LHCN-M2 (cell line): ENCODE results near the gene ZBTB43. TPM values are rescaled to one million over a fixed set of nuclear protein-coding genes. Genes with fewer than 3 reads are reported as not detected.

Experiments
- DNase-seq: peaks from one replicate; pipeline ENCODE4 v3.0.0-alpha.2; 2012; ENCODE audit warnings: low read depth
- total RNA-seq: library from RNA; depleted of rRNA; stranded (reverse); fragments of >200 nt; gene quantifications from 2 replicates; pipeline ENCODE4 v1.2.3, GENCODE V29; 2014

The ZBTB43 gene
- total RNA-seq, 1 experiment from 2014 or later: 12.3 TPM

DNA sequence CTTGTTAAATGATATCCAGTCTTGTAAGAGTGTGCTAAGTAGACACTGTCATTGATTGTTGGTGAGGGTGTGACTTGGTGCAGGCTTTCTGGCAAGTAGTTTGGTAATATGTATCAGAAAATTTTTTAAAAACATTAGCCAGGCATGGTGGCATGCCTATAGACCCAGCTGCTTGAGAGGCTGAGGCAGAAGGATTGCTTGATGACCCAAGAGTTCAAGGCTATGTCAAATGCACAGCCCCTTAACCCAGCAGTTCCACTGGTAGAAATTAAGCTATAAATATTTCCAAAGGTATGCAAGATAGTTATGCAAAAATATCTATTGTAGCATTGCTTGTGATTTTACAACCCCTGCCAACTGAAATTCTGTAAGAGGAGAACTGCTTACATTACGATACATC, 24.2 kb downstream of the ZBTB43 start:
- DNase-seq: no peak

DNA sequence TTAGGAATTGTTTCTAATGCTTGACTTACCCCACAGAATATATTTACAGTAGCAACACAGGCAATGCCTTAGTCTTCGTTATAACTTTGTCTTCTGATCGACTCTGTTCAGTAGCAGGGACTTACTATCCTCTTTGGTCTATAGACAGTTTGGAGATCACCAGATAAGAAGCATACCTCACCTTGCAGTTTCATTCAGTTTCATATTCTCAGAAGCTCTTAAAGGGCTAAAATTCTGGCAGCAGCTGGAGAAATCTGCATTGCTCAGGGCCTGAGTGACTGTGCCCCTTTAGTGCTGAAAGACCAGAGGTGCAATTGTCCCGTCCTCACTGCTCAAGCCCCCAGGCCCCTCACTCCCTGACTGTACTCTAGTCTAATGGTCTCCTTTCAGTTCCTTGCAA, 26.0 kb downstream of the ZBTB43 start:
- no peak for DNase-seq

DNA sequence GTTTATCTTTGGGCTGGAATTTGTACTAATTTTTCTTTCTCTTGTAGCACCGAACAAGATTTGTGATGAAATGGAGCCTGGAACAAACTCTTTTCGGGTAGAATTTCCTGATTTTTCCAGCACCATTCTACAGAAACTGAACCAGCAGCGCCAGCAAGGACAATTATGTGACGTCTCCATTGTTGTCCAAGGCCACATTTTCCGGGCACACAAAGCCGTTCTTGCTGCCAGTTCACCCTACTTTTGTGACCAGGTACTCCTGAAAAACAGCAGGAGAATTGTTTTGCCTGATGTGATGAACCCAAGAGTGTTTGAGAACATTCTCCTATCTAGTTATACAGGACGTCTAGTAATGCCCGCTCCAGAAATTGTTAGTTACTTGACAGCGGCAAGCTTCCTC, 27.6 kb downstream of the ZBTB43 start:
- DNase-seq: no peak

DNA sequence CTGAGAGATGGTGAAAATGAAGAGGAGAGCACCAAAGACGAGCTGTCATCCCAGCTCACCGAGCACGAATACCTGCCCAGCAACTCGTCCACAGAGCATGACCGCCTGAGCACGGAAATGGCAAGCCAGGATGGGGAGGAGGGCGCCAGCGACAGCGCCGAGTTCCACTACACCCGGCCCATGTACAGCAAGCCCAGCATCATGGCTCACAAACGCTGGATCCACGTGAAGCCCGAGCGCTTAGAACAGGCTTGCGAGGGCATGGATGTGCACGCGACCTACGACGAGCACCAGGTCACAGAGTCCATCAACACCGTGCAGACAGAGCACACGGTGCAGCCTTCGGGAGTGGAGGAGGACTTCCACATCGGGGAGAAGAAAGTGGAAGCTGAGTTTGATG, 28.2 kb downstream of the ZBTB43 start:
- no peak for DNase-seq

DNA sequence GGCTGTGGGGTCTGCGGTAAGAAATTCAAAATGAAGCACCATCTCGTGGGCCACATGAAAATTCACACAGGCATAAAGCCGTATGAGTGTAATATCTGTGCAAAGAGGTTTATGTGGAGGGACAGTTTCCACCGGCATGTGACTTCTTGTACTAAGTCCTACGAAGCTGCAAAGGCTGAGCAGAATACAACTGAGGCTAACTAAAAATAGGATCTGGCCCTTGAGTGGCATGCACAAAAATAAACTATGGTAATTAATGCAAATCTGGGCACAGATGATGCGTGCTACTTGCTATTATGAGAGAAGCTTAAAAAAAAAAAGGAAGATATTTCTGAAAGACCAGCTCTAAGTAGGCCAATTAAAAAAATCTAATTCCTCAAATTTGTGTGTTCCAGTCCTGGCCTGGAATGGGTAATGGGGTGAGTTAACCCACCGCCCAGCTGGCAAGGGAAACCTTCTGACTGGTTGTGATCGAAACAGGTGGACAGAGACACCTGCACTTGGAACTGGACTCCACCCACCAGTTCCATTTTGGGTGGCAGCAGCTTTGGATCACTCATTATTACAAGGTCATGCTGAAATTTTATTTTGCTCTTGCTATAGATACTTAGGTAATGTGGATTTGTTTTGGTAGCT, 29.0 kb downstream of the ZBTB43 start:
- no peak for DNase-seq

DNA sequence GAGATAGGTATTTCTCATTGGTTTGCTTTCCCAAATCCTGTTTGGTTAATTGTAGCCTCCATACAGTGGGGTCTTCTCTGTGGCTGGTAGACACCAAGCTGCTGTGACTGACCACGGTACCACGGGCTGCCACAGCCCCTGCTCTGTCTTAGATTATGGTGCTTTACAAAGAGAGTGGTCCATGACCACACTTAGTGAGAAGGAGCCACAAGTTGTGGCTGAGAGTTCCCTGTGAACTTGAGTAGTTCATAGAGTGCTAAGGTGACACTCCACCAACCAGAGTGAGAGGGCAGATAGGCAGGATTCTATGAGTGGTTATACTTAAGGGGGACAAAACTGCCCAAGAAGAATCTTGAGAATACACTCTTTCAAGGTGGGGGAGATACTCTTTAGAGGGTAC, 29.8 kb downstream of the ZBTB43 start:
- DNase-seq: no peak

DNA sequence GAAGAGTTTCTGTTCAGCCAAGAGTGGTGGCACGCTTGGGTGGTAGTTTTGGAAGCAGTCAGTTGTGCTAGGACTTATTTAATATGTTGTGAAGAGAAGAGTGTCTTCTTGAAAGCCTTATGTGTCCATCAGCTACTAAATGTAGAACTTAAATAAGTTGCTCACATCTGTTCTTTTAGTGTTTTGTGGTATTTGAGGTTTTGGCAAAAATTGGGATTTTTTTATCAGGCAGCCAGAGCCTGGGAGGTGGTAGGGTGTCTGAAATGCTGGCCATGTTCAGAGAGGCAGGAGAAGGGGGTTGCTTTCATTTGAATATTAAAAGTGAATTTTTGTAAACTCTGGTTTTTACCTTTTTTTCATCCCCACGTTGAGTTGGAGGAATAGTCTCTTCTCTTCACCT, 31.4 kb downstream of the ZBTB43 start:
- peak; percentile 56 for DNase-seq

DNA sequence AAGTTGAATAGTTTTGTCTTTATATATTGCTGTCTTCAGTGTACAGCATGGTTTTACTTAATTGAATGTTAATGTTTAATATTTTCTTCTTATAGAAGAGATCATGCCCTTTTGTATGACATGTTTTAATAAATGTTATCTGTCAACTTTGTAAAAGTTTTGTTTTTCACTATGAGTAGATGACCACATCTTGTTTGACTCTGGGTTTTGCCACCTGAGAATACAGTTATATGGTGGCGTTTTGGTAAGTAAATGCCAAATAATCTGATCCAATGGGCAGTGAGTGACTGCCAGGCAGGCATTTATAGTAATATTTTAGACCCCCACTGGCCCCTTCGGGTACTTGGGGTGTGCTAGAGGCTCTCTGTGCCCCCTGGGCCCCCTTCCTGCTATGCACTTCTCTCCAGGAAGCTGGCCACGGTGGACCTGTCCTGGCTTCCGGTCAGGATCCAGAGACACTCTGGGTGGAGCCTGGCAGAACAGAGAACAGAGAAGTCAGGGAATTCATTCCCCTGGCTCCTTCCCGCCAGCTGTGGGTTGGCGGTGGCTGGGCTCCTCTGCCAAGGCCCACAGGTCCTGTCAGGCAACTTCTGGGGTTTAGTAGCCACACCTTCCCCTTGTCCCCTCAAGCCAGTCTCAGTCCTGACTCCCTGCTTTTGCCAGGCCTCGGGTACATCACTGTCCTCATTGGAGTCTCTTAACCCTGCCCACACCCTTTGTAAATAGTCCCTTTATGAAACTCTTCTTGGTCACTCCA, 33.4 kb downstream of the ZBTB43 start:
- no peak for DNase-seq

DNA sequence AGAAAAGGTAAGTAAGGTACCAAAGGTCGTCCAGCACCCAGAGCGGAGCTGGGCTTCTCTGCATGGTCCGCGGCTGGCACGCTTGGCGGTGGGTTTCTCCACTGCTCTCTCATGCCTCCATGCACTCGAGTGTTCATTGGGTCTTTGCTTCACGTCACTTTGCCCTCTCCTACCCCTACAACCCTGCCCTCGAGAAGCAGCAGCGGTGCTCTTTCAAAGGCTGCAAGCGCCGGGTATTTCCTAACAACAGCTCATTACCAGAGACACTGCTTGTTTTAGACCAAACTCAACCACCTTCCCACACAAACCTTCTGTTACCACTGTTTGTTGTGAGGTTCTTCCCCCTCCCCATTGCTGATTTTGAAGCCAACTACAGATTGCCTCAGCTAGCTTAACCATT, 34.1 kb downstream of the ZBTB43 start:
- DNase-seq: no peak

DNA sequence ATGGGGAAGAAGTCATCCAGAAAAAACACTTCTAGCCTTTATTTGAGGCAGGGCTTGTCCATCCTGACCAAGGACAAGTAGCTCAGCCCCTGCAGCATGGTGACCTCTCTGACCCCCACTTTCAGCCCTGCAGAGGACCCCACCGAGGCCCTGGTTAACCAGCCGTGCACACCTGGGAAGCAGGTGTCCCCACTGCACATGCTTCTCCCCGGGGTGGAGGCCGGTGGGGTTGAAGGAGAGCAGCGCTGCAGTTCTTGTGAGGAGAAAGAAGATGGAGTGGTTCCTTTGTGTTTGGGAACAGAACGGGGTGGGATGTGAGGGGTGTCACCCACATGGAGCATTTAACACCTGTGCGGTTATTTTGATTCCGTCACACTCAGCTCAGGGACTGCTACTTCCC, 34.5 kb downstream of the ZBTB43 start:
- no peak for DNase-seq

DNA sequence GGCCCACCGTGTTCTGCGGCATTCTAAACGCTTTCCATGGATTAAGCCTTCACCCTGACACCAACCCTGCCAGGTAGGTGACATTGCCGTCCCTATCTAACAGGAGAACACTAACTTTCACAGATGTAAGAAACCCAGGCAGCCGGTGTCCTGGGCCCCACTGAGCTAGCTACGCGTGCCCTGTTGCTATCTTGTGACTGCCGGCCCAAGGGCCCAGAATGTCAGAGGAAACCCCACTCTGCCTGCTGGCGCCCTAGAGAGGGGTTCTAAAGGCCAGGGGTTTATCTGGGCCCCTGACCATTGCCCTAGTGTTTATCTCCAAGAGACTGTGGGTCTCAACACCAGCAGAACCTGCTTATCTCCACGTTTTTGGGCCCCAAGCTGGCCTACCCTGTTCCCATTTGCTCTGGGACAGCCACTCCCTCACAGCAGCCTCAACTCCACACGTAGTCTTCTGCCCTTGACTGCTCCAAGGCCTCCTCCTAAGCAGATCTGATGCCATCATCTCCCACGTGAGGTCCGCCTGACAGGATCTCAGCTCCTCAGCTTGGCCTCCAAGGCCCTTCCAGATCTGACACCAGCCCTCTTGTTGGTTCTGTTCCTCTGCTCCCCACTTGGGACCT, 37.5 kb downstream of the ZBTB43 start:
- DNase-seq: no peak

DNA sequence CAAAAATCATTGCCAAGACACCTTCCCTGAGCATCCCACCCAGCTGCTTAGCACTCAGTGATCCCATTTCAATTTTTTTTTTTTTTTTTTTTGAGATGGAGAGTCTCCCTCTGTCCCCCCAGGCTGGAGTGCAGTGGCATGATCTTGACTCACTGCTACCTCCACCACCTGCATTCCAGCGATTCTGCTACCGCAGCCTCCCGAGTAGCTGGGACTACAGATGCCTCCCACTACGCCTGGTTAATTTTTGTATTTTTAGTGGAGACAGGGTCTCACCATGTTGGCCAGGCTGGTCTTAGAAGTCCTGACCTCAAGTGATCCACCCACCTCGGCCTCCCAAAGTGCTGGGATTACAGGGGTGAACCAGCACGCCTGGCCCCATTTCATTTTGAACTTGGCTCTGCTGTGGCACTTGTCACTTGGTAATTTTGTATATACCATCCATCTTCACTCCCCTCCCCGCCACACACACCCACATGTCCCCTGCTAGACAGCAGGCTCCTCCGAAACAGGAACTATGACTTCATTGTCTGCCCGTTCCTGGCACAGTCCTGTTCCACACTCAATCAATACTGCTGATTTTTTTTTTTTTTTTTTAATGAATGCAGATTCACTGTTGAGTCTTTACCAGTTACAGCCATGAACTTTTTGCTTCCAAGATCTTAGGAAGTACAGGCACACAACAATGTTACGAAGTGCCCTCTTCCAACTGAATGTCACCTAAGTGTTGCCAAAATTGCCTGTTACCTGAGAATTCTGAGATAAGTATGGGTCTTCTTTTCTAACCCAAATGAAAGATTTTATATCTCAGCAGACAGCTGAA, 38.3 kb downstream of the ZBTB43 start:
- no peak for DNase-seq

DNA sequence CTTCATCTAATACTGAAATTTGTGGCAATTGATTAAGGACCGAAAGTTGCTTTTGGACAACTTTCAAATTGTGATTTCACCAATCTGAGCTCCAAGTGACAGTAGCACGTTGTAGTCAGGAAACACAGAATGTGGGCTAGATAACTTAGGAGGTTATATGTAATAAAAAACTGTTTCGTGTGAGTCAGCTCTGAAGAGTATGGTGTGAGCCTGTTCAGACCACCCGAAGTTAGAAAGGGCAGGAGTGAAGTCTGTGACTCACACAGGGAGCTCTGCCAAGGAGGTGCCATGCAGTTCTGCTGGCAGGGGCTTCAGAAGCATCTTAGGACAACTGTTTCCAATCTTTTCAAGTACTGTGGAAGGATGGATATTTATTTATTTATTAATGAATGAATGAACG, 39.2 kb downstream of the ZBTB43 start:
- DNase-seq: peak; percentile 93

DNA sequence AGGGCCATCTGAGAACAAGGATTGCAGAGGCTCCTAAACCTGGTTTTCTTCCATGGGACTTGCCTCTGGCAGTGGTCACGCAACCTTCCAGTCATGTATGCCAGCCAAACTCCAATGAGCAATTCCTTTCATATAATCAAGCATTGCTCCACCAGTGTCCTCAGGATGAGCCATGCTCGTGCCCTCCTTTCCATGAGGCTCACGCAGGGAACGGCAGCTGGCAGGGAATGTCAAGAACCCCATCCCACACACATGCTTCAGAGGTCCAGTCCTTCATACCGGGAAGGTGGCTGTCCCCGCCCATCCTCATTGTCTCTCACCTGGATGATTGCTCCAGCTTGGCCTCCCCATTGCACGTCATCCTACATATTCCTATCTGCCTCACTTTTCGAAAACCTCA, 42.2 kb downstream of the ZBTB43 start:
- no peak for DNase-seq

DNA sequence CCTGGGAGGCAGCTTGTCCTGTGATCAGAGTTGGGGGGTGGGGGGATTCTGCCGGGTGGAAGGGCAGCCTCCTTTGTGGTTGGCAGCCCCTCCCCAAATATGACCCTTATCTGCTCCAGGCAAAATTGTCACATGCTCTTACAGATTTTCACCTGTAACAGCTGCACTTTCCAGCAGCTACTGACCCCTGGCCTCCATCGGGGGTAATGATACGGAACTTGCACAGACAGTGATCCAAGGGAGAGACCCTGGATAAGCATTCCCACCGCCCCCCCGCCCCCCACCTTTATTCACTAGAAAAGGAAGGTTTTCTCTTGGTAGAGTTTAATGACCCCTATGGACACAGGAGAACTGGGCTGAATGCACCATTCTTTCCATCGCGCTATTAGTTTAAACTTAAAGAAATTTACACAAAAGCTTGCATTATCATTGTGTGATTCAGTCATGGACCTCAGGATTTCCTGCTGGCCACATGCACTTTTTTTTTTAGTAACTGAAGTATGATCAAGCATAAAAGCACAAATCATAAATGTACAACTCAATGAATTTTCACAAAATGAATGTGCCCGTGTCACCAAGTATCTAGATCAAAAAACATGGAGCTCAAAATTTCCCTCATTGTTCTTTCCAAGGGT, 44.9 kb downstream of the ZBTB43 start:
- no peak for DNase-seq

DNA sequence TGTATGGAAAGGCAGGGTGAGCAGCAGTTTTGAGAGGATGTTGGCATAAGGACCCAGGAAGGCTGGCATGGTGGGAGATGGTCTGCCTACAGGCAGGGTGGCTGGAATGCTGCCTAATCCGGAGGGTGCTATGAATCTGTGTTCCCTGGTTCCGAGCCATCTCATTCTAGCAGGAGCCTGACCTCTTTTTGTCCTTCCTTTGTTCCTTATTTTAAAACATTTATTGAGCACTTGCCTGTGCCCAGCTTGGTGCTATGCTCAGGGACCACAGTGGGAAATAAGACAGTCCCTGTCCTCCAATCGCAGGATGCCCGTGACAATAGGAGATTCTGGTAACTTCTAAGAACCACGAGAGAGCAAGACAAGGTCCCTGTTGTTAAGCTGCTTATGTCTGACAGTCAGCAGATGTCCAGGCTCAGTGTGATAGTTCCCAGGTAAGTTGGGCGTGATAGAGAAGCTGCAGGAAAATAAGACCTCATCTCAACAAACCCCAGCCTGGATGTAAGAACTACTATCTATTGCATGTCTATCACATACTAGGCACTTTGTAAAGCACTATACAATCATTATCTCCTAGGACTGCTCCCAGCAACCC, 46.5 kb downstream of the ZBTB43 start:
- DNase-seq: no peak

DNA sequence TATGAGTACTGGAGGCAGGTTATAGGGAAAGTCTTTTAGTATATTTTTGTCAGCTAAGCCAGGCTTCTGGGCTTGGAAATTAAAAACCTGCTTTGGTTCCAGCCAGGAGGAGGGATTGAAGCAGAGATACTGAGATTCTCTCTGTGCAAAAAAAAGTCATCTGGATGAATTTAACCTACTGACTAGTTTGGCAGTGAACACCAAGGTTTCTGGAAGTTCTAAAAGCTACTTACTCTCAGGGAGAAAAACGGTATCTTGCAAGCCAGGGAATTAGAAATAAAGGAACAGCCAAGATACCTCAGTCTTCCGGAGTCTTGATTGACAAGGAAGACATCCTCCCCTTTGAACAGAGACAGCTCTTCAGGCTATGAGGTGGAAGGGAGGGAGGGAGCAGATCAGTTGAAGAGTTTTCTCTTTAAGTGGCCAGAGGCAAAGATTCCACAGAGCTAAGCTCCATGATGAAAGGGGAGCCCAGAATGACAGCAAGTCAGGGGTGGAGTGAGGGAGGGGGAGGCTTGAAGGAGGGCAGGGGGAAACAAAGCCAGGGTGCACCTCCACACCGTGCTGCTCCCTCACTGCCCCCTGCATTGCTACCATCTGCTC, 47.3 kb downstream of the ZBTB43 start:
- DNase-seq: no peak

DNA sequence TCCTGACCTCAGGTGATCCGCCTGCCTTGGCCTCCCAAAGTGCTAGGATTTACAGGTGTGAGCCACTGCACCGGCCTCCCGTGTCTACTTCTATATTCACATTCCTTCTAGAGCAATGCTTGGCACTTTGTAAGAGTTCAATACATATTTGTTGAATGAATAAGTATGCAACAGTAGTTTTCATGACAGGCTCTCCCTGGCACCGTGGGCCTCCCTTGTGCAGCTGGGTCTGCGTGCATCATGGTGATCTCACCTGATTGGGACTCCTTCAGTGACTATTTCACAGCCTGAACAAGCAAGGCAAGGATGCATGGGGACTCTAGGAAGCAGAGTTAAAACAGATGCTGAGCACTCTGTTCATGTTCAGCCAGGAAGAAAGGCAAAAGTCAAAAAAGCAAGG, 48.8 kb downstream of the ZBTB43 start:
- DNase-seq: no peak

DNA sequence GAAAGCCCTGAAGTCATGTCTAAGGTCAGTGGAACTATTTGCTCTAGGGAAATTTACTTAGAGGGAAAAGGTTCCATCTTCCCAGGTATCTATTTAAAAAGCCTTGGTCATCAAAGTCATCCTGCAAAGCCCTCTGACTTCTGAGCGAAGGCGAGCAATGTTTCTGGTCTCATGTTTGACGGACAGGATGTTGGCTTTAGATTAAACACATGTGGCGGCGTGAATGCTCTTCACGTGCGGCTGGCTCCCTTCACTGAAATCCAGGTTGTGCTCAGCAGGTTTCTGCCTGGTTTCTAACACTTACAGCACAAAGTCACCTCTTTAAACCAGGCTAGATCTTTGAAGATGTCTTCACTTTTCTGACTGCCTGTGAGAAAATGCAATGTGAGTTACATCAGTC, 49.9 kb downstream of the ZBTB43 start:
- DNase-seq: no peak

DNA sequence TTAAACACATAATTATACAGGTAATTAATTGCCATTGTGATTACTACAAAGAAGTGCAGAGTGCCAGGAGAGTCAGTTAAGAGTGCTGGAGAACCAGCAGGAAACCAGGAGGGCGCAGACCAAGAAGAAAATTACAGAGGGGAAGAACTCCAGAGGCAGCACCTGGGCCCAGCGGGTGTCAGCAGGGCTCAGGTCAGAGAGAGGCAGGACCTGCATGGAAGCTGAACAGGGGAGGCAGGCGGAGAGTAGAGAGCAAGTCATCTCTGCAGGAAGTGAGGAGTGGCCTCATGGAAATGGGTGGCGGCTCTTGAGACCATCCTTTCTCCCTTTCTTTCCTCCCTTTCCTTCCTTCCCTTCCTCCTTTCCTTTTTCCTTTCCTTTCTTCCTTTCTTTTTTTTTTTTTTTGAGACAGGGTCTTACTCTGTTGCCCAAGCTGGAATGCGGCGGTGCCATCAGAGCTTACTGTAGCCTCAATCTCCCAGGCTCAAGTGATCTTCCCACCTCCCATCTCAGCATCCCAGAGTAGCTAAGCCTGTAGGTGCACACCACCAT, 51.6 kb downstream of the ZBTB43 start:
- DNase-seq: no peak
